Hematopoietic multipotent progenitor cell treated with erythropoietin and hydrocortisone succinate and interleukin-3 and kit ligand, for 6 days (in vitro differentiated cells): ENCODE results near the gene DSC3.

Experiments
- DNase-seq: peaks from one replicate; pipeline ENCODE4 v3.0.0-alpha.2; 2015

Gene DSC3

GRCh38 chr18:31042406-31043181 lies at the start of gene DSC3:
TSS of gene DSC3 (minus strand) at chr18:31042742. CDS start at chr18:31042660, 82 bp downstream.
- no peak for DNase-seq

- no peak for DNase-seq
Measured at GRCh38 chr18:31091350-31091749, 48.8 kb upstream of the DSC3 start.

- no peak for DNase-seq
Measured at GRCh38 chr18:31088532-31088931, 46.0 kb upstream of the DSC3 start.

GRCh38 chr18:31079973-31080372 lies 37.4 kb upstream of the DSC3 start:
- peak; percentile 3 for DNase-seq

GRCh38 chr18:31077878-31078277 lies 35.3 kb upstream of the DSC3 start:
- DNase-seq, result peak; percentile 2

GRCh38 chr18:31072175-31072574 lies 29.6 kb upstream of the DSC3 start:
- no peak for DNase-seq

GRCh38 chr18:31070206-31070605 lies 27.7 kb upstream of the DSC3 start:
- DNase-seq, result no peak

GRCh38 chr18:31066266-31066665 lies 23.7 kb upstream of the DSC3 start:
- no peak for DNase-seq

- DNase-seq, result no peak
Measured at GRCh38 chr18:31065036-31065773, 22.7 kb upstream of the DSC3 start.

- DNase-seq, result no peak
Measured at GRCh38 chr18:31064130-31064529, 21.6 kb upstream of the DSC3 start.

- DNase-seq, result no peak
Measured at GRCh38 chr18:31061945-31062344, 19.4 kb upstream of the DSC3 start.

GRCh38 chr18:31058897-31059296 lies 16.4 kb upstream of the DSC3 start:
- no peak for DNase-seq

- no peak for DNase-seq
Measured at GRCh38 chr18:31057917-31058316, 15.4 kb upstream of the DSC3 start.

- no peak for DNase-seq
Measured at GRCh38 chr18:31057051-31057450, 14.5 kb upstream of the DSC3 start.

- no peak for DNase-seq
Measured at GRCh38 chr18:31056296-31056695, 13.8 kb upstream of the DSC3 start.

- no peak for DNase-seq
Measured at GRCh38 chr18:31050635-31051034, 8.1 kb upstream of the DSC3 start.

GRCh38 chr18:31049189-31049588 lies 6.6 kb upstream of the DSC3 start:
- peak; percentile 9 for DNase-seq

GRCh38 chr18:31048216-31048615 lies 5.7 kb upstream of the DSC3 start:
- no peak for DNase-seq

- DNase-seq, result no peak
Measured at GRCh38 chr18:31046916-31047315, 4.4 kb upstream of the DSC3 start.

GRCh38 chr18:31045599-31045998 lies 3.1 kb upstream of the DSC3 start:
- no peak for DNase-seq

- DNase-seq, result no peak
Measured at GRCh38 chr18:31044926-31045325, 2.4 kb upstream of the DSC3 start.

- no peak for DNase-seq
Measured at GRCh38 chr18:31043709-31044108, 1.2 kb upstream of the DSC3 start.

GRCh38 chr18:31042084-31042405 lies 497 bp downstream of the DSC3 start:
- DNase-seq, result no peak

- no peak for DNase-seq
Measured at GRCh38 chr18:31041271-31042083, 1.1 kb downstream of the DSC3 start.
